ENCODE data around the gene POTEH.
"Not testable (repeated sequence)": the region's sequence is repeated elsewhere in the genome, so short reads cannot be mapped to it uniquely, and the experiment has no call there.

Gene POTEH

DNA sequence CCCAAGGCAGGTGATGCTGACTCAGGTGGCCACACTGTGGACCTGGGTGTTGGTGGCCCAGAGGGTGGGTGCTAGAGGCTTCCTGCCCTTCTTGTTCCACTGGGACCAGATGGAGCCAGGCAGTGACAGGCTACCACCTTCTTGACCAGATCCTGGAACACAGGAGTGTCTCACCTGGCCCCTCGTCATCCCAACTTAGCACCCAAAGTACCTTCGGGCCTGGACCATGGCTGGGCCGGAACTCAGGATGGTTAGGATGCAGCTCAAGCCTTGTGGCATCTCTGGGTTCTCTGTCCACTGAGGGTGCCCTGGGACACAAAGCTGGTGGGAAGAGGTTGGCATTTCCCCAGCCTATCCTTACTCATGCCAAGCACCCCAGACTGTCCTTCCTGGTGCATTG is 2.7 kb upstream of the POTEH start:
- H3K9me3 ChIP-seq (ENCODE audit: insufficient read depth, low read depth, low read length); H3K4me1 ChIP-seq (ENCODE audit: insufficient read depth, low read length): not testable (repeated sequence)

DNA sequence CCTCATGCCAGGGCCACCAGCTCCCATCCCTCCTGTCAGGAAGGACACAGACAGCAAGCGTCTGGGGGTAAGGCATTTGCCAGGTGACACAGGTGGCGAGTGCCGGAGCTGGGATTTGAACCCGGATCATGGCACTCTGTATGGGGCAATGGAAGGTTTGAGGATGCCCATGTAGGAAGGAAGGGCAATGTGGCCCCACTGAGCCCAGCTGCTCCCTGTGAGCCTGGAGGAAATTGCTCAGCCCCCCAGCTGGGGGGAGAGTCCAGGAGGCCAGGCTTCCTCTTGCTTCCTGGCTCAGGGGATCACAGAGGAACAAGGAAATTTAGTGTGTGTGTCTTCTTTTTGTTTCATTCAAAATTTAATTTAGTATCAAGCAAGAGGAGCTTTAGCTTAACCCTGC is 2.1 kb upstream of the POTEH start:
- H3K4me1 ChIP-seq (ENCODE audit: insufficient read depth, low read length); H3K27ac ChIP-seq (ENCODE audit: low read length); H3K36me3 ChIP-seq (ENCODE audit: insufficient read depth, low read depth, low read length); H3K4me3 ChIP-seq (ENCODE audit: low read length); H3K9me3 ChIP-seq (ENCODE audit: insufficient read depth, low read depth, low read length); H3K27me3 ChIP-seq (ENCODE audit: insufficient read depth, low read length); H3K9ac ChIP-seq (ENCODE audit: low read depth, low read length): not testable (repeated sequence)

More for the DNA sequence above, 2.7 kb upstream of the POTEH start:
- not testable (repeated sequence) for H3K9ac ChIP-seq (ENCODE audit: low read depth, low read length); H3K27me3 ChIP-seq (ENCODE audit: insufficient read depth, low read length); H3K4me3 ChIP-seq (ENCODE audit: low read length); H3K36me3 ChIP-seq (ENCODE audit: insufficient read depth, low read depth, low read length); H3K27ac ChIP-seq (ENCODE audit: low read length)

DNA sequence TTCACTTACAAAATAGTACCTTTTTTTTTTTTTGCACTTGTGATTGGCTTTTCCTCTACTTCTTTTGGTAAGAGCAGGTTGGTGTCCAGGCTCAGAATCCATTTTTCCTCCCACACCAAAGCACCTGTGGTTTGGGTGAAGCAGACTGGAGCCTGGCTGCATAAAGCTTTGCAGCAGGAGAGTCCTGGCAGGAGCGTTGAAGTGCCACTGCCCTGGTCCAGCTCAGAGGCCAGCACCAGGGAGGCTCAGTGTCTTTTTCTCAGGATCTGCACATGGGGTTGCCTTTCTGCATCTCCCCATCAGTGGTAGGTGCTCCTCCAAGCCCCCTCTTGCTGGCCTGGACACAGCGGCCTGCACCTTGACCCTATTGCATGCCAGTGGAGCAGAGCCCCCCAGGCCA is 1.7 kb upstream of the POTEH start:
- not testable (repeated sequence) for H3K9ac ChIP-seq (ENCODE audit: low read depth, low read length)

DNA sequence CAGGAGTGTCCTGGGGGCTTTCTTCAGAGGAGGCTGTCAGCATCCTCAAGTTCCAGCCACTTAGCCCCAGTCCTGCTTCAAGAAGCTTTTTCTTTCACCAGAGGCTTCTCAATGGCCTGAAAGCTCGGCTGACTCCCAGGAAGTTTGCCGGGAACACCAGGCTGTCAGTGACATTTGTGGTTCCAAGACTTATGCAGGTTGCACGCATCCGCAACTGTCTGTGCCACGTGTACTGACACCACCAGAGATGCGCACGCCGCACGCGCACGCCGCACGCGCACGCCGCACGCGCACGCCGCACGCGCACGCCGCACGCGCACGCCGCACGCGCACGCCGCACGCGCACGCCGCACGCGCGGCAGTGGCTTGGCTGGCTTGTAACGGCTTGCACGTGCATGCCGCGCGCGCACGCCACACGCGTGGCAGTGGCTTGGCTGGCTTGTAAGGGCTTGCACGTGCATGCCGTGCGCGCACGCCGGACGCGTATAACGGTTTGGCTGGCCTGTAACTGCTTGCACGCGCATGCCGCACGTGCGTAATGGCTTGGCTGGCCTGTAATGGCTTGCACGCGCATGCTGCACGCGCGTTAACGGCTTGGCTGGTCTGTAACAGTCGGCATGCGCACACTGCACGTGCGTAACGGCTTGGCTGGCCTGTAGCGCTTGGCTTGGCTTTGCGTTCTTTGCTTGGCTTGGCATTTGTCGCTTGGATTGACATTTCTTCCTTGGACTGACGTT is 646 bp upstream of the POTEH start:
- not testable (repeated sequence) for H3K9me3 ChIP-seq (ENCODE audit: insufficient read depth, low read depth, low read length); H3K27ac ChIP-seq (ENCODE audit: low read length); H3K36me3 ChIP-seq (ENCODE audit: insufficient read depth, low read depth, low read length); H3K4me3 ChIP-seq (ENCODE audit: low read length); H3K4me1 ChIP-seq (ENCODE audit: insufficient read depth, low read length); H3K9ac ChIP-seq (ENCODE audit: low read depth, low read length); H3K27me3 ChIP-seq (ENCODE audit: insufficient read depth, low read length)

More for the DNA sequence above, 1.7 kb upstream of the POTEH start:
- not testable (repeated sequence) for H3K27me3 ChIP-seq (ENCODE audit: insufficient read depth, low read length); H3K27ac ChIP-seq (ENCODE audit: low read length); H3K4me1 ChIP-seq (ENCODE audit: insufficient read depth, low read length); H3K4me3 ChIP-seq (ENCODE audit: low read length); H3K9me3 ChIP-seq (ENCODE audit: insufficient read depth, low read depth, low read length); H3K36me3 ChIP-seq (ENCODE audit: insufficient read depth, low read depth, low read length)

DNA sequence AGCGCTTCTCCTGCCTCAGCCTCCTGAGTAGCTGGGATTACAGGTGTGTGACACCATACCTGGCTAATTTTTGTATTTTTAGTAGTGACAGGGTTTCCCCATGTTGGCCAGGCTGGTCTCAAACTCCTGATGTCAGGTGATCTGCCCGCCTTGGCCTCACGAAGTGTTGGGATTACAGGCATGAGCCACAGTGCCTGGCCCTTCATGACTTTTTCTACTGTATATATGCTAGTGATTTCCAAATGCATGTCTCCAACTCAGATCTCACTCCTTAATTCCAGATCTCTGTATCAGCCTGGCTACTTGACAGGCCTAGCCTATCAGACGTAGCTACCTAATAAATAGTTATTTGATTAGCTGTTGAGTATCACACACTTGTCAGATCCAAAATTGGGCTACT is 23.8 kb downstream of the POTEH start:
- H3K4me1 ChIP-seq (ENCODE audit: insufficient read depth, low read length); H3K4me3 ChIP-seq (ENCODE audit: low read length); H3K27ac ChIP-seq (ENCODE audit: low read length); H3K9ac ChIP-seq (ENCODE audit: low read depth, low read length); H3K27me3 ChIP-seq (ENCODE audit: insufficient read depth, low read length); H3K36me3 ChIP-seq (ENCODE audit: insufficient read depth, low read depth, low read length): not testable (repeated sequence)
- H3K9me3 ChIP-seq (ENCODE audit: insufficient read depth, low read depth, low read length), result peaks cover 12% of the 10 kb centered on the region

DNA sequence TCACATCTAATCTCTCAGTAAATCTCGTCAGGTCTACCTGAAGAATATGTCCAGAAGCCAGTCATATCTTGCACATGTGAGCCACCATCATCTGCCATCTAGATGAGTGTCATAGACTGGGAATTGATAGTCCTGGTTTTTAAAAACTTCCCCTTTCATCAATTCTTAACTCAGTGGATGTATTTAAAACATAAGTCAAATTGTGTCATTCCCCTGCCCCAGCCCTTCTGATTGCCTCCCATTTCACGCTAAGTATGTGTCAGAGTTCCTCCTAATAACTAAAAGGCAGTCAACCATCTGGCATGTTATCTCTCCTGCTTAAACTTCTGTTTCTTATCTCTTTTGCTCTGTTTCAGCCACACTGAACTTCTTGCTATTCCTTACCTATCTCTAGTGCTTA is 24.3 kb downstream of the POTEH start:
- H3K27ac ChIP-seq (ENCODE audit: low read length); H3K27me3 ChIP-seq (ENCODE audit: insufficient read depth, low read length); H3K9ac ChIP-seq (ENCODE audit: low read depth, low read length); H3K4me1 ChIP-seq (ENCODE audit: insufficient read depth, low read length); H3K4me3 ChIP-seq (ENCODE audit: low read length); H3K36me3 ChIP-seq (ENCODE audit: insufficient read depth, low read depth, low read length): not testable (repeated sequence)
- H3K9me3 ChIP-seq (ENCODE audit: insufficient read depth, low read depth, low read length), result peaks cover 12% of the 10 kb centered on the region

DNA sequence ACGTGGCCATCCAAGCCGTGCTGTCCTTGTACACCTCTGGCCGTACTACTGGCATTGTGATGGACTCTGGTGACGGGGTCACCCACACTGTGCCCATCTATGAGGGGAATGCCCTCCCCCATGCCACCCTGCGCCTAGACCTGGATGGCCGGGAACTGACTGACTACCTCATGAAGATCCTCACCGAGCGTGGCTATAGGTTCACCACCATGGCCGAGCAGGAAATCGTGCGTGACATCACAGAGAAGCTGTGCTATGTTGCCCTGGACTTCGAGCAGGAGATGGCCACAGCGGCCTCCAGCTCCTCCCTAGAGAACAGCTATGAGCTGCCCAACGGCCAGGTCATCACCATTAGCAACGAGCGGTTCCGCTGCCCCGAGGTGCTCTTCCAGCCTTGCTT is 32.1 kb downstream of the POTEH start:
- H3K27me3 ChIP-seq (ENCODE audit: insufficient read depth, low read length); H3K9ac ChIP-seq (ENCODE audit: low read depth, low read length); H3K36me3 ChIP-seq (ENCODE audit: insufficient read depth, low read depth, low read length); H3K4me1 ChIP-seq (ENCODE audit: insufficient read depth, low read length); H3K4me3 ChIP-seq (ENCODE audit: low read length); H3K27ac ChIP-seq (ENCODE audit: low read length); H3K9me3 ChIP-seq (ENCODE audit: insufficient read depth, low read depth, low read length): not testable (repeated sequence)

DNA sequence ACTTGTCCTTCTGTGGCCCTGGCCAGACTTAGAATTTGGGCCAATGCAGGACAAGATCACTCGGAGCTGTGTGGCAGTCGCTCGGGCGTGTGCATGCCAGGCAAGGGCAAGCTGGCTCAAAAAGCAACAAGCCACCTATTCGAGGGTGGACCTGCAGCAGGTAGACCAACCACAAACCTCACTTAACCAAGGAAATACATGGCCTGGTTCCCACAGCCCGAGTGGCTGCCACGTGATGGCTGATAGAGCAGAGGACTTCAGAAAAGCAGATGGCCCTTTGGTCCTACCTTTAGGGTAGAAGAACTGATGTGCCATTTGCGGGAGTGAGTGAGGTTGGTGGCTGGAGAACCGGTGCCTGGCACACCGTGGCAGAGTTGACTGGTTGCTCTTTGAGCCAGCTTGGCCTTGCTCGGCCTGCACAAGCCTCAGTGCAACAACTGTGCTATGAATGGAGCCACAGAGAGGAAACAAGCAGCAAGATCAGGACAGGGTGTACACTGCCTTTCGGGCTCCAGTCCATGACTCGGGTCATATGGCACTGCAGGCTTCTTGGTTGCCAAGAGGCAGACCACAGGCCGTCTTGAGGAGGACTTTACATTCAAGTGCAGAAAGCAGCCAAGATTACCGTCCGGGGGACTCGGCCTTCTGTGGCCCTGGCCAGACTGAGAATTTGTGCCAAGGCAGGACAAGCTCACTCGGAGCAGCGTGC is 39.5 kb downstream of the POTEH start:
- H3K4me3 ChIP-seq (ENCODE audit: low read length); H3K27ac ChIP-seq (ENCODE audit: low read length); H3K4me1 ChIP-seq (ENCODE audit: insufficient read depth, low read length); H3K9ac ChIP-seq (ENCODE audit: low read depth, low read length); H3K27me3 ChIP-seq (ENCODE audit: insufficient read depth, low read length); H3K9me3 ChIP-seq (ENCODE audit: insufficient read depth, low read depth, low read length); H3K36me3 ChIP-seq (ENCODE audit: insufficient read depth, low read depth, low read length): not testable (repeated sequence)

DNA sequence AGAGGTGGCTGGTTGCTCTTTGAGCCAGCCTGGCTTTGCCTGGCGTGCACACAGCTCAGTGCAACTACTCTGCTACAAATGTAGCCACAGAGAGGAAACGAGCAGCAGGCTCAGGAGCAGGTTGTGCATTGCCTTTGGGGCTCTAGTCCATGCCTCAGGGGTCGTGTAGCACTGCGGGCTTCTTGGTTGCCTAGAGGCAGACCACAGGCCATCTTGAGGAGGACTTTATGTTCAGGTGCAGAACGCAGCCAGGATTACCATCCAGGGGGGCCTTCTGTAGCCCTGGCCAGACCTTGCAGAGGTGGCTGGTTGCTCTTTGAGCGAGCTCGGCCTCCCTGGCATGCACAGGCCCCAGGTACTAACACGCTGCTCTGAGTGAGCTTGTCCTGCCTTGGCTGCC is 41.2 kb downstream of the POTEH start:
- not testable (repeated sequence) for H3K9me3 ChIP-seq (ENCODE audit: insufficient read depth, low read depth, low read length); H3K36me3 ChIP-seq (ENCODE audit: insufficient read depth, low read depth, low read length); H3K9ac ChIP-seq (ENCODE audit: low read depth, low read length); H3K27ac ChIP-seq (ENCODE audit: low read length); H3K4me3 ChIP-seq (ENCODE audit: low read length); H3K4me1 ChIP-seq (ENCODE audit: insufficient read depth, low read length); H3K27me3 ChIP-seq (ENCODE audit: insufficient read depth, low read length)

DNA sequence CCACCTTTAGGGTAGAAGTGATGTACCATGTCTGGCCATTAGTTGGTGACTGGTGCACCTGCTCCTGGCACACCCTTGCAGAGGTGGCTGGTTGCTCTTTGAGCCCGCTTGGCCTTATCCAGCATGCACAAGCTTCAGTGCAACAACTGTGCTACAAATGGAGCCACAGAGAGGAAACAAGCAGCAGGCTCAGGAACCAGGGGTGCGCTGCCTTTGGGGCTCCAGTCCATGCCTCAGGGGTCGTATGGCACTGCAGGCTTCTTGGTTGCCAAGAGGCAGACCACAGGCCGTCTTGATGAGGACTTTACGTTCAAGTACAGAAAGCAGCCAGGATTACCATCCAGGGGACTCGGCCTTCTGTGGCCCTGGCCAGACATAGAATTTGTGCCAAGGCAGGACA is 44.6 kb downstream of the POTEH start:
- H3K4me1 ChIP-seq (ENCODE audit: insufficient read depth, low read length); H3K9me3 ChIP-seq (ENCODE audit: insufficient read depth, low read depth, low read length); H3K27ac ChIP-seq (ENCODE audit: low read length): not testable (repeated sequence)

DNA sequence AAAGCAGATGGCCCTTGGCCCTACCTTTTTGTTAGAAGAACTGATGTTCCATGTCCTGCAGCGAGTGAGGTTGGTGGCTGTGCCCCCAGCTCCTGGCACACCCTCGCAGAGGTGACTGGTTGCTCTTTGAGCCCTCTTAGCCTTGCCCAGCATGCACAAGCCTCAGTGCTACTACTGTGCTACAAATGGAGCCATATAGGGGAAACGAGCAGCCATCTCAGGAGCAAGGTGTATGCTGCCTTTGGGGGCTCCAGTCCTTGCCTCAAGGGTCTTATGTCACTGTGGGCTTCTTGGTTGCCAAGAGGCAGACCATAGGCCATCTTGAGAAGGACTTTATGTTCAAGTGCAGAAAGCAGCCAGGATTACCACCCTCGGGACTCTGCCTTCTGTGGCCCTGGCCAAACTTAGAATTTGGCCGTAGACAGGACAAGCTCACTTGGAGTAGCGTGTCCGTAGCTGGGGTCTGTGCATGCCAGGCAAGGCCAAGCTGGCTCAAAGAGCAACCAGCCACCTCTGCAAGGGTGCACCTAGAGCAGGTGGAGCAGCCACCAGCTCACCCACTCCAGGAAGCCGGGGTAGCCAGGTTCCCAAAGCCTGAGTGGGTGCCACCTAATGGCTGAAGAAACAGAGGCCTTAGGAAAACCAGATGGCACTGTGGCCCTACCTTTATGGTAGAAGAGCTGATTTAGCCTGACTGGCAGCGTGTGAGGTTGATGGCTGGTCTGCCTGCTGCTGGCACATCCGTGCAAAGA is 48.5 kb downstream of the POTEH start:
- not testable (repeated sequence) for H3K27me3 ChIP-seq (ENCODE audit: insufficient read depth, low read length); H3K9ac ChIP-seq (ENCODE audit: low read depth, low read length); H3K9me3 ChIP-seq (ENCODE audit: insufficient read depth, low read depth, low read length); H3K4me1 ChIP-seq (ENCODE audit: insufficient read depth, low read length); H3K27ac ChIP-seq (ENCODE audit: low read length); H3K4me3 ChIP-seq (ENCODE audit: low read length); H3K36me3 ChIP-seq (ENCODE audit: insufficient read depth, low read depth, low read length)

More for the DNA sequence above, 44.6 kb downstream of the POTEH start:
- H3K9ac ChIP-seq (ENCODE audit: low read depth, low read length); H3K27me3 ChIP-seq (ENCODE audit: insufficient read depth, low read length); H3K4me3 ChIP-seq (ENCODE audit: low read length); H3K36me3 ChIP-seq (ENCODE audit: insufficient read depth, low read depth, low read length): not testable (repeated sequence)

DNA sequence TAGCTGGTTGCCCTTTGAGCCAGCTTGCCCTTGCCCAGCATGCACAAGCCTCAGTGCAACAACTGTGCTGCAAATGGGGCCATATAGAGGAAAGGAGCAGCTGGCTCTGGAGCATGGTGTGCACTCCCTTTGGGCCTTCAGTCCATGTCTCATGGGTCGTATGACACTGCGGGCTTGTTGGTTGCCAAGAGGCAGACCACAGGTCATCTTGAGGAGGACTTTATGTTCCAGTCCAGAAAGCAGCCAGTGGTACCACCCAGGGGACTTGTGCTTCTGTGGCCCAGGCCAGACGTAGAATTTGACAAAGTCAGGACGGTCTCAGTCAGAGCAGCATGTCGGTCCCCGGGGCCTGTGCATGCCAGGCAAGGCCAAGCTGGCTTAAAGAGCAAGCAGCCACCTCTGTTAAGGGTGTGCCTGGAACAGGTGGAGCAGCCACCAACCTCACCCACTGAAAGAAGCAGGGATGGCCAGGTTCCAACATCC is 49.1 kb downstream of the POTEH start:
- H3K27me3 ChIP-seq (ENCODE audit: insufficient read depth, low read length); H3K27ac ChIP-seq (ENCODE audit: low read length); H3K4me1 ChIP-seq (ENCODE audit: insufficient read depth, low read length); H3K36me3 ChIP-seq (ENCODE audit: insufficient read depth, low read depth, low read length); H3K9ac ChIP-seq (ENCODE audit: low read depth, low read length); H3K9me3 ChIP-seq (ENCODE audit: insufficient read depth, low read depth, low read length); H3K4me3 ChIP-seq (ENCODE audit: low read length): not testable (repeated sequence)

Data from iPS-20b (cell line).